ENCODE measurements around the gene NEURL2. TPM values are rescaled to one million over a fixed set of nuclear protein-coding genes. Genes with fewer than 3 reads are reported as not detected.

The NEURL2 gene
- total RNA-seq, 2 experiments from 2014 or later: 1.1 to 1.3 TPM

GRCh38 chr20:45892828-45893500, 2.0 kb upstream of the NEURL2 start:
- no peaks in the 10 kb centered on the region for H3K9me3 Mint-ChIP-seq (ENCODE audit: insufficient read depth)
- no peak for ATAC-seq
- peaks cover 5% of the 10 kb centered on the region for H3K36me3 Mint-ChIP-seq (ENCODE audit: low read depth)
- H3K27ac Mint-ChIP-seq: peak overlapping the region; percentile 82
- H3K4me1 Mint-ChIP-seq (ENCODE audit: low read depth): peaks cover 41% of the 10 kb centered on the region
- ChIA-PET POLR2A (interaction anchor here (0.8 to 4.6 kb wide), 6 partner anchors 12 to 101 kb away, joined by 3 to 39 read pairs (median 5); partner anchors contain the start of genes DNTTIP1, PCIF1, WFDC3 and ZSWIM1), CTCF (interaction anchor here (1.4 to 2.0 kb wide), 2 partner anchors 69 to 77 kb away, joined by 7 to 10 read pairs; no protein-coding TSS in a partner anchor)
- DNase-seq: no peak
- peak overlapping the region; percentile 87 for H3K4me3 Mint-ChIP-seq
- H3K27me3 Mint-ChIP-seq (ENCODE audit: low read depth): no peaks in the 10 kb centered on the region

- ATAC-seq: no peak
- Mint-ChIP-seq H3K9me3 (ENCODE audit: insufficient read depth) (no peaks in the 10 kb centered on the region), H3K36me3 (ENCODE audit: low read depth) (peaks cover 2% of the 10 kb centered on the region), H3K27ac (peak overlapping the region; percentile 82), H3K4me1 (ENCODE audit: low read depth) (peaks cover 41% of the 10 kb centered on the region), H3K4me3 (peak overlapping the region; percentile 87), H3K27me3 (ENCODE audit: low read depth) (no peaks in the 10 kb centered on the region)
- ChIA-PET CTCF (interaction anchor here (1.4 to 2.0 kb wide), 2 partner anchors 68 to 78 kb away, joined by 7 to 10 read pairs; no protein-coding TSS in a partner anchor), POLR2A (interaction anchor here (0.6 to 4.6 kb wide), 9 partner anchors 9 to 472 kb away, joined by 3 to 39 read pairs (median 4); partner anchors contain the start of genes DNTTIP1, PCIF1, WFDC3 and ZSWIM1)
- no peak for DNase-seq
Observed at GRCh38 chr20:45892049-45892825, 1.2 kb upstream of the NEURL2 start.

- no peaks in the 10 kb centered on the region for H3K9me3 Mint-ChIP-seq (ENCODE audit: insufficient read depth)
- peak overlapping the region; percentile 87 for H3K4me3 Mint-ChIP-seq
- peaks cover 48% of the 10 kb centered on the region for H3K4me1 Mint-ChIP-seq (ENCODE audit: low read depth)
- H3K27ac Mint-ChIP-seq: peak overlapping the region; percentile 61
- CTCF ChIA-PET: interaction anchor here (0.6 to 3.3 kb wide), 14 partner anchors 9 to 123 kb away, joined by 3 to 22 read pairs (median 4); partner anchors contain the start of genes ACOT8 and ZSWIM1
- POLR2A ChIA-PET: interaction anchor here (0.5 to 4.6 kb wide), 11 partner anchors 9 to 98 kb away, joined by 3 to 39 read pairs (median 3); partner anchors contain the start of genes DNTTIP1, PCIF1, WFDC3 and ZNF335
- peaks cover 4% of the 10 kb centered on the region for H3K36me3 Mint-ChIP-seq (ENCODE audit: low read depth)
- ATAC-seq (peak; percentile 36), DNase-seq (peak; percentile 58)
- H3K27me3 Mint-ChIP-seq (ENCODE audit: low read depth): no peaks in the 10 kb centered on the region
Observed at GRCh38 chr20:45890077-45890984, 677 bp downstream of the NEURL2 start.

- ATAC-seq (no peak), DNase-seq (no peak)
- ChIA-PET CTCF (interaction anchor here (1.5 to 3.3 kb wide), 4 partner anchors 7 to 90 kb away, joined by 3 to 22 read pairs (median 12); partner anchors contain the start of gene ZSWIM1), POLR2A (interaction anchor here (1.7 to 3.1 kb wide), 2 partner anchors 8 to 46 kb away, joined by 8 to 27 read pairs; partner anchors contain the start of genes PCIF1 and ZSWIM1)
- no peak overlapping the region for H3K27ac Mint-ChIP-seq
- no peaks in the 10 kb centered on the region for H3K27me3 Mint-ChIP-seq (ENCODE audit: low read depth)
- no peaks in the 10 kb centered on the region for H3K9me3 Mint-ChIP-seq (ENCODE audit: insufficient read depth)
- H3K4me1 Mint-ChIP-seq (ENCODE audit: low read depth): peaks cover 45% of the 10 kb centered on the region
- no peak overlapping the region for H3K4me3 Mint-ChIP-seq
- peaks cover 12% of the 10 kb centered on the region for H3K36me3 Mint-ChIP-seq (ENCODE audit: low read depth)
Observed at GRCh38 chr20:45888681-45889080, 2.3 kb downstream of the NEURL2 start.

GRCh38 chr20:45887346-45887715, 3.7 kb downstream of the NEURL2 start, which contains the start of gene SPATA25:
Gene SPATA25 (minus strand): TSS chr20:45887622. CDS start chr20:45887590, 32 bp downstream.
- CTCF ChIA-PET: interaction anchor here (0.7 to 1.5 kb wide), 4 partner anchors 23 to 89 kb away, joined by 3 read pairs; no protein-coding TSS in a partner anchor
- Mint-ChIP-seq H3K27me3 (ENCODE audit: low read depth) (no peaks in the 10 kb centered on the region), H3K36me3 (ENCODE audit: low read depth) (peaks cover 25% of the 10 kb centered on the region)

GRCh38 chr20:45886590-45887345, 4.2 kb downstream of the NEURL2 start:
- no peak overlapping the region for H3K27ac Mint-ChIP-seq

More at GRCh38 chr20:45887346-45887715, 3.7 kb downstream of the NEURL2 start, which contains the start of gene SPATA25:
- DNase-seq (no peak), ATAC-seq (no peak)
- Mint-ChIP-seq H3K27ac (no peak within 1 kb of the TSS), H3K4me1 (ENCODE audit: low read depth) (peaks cover 48% of the 10 kb centered on the region), H3K4me3 (no peak within 1 kb of the TSS), H3K9me3 (ENCODE audit: insufficient read depth) (no peaks in the 10 kb centered on the region)
- POLR2A ChIA-PET: interaction anchor here (1.2 to 1.7 kb wide), 2 partner anchors 47 to 50 kb away, joined by 4 to 8 read pairs; partner anchors contain the start of gene PCIF1

GRCh38 chr20:45883100-45883469, 7.9 kb downstream of the NEURL2 start:
- Mint-ChIP-seq H3K27me3 (ENCODE audit: low read depth) (no peaks in the 10 kb centered on the region), H3K4me3 (peak overlapping the region; percentile 10), H3K4me1 (ENCODE audit: low read depth) (peaks cover 42% of the 10 kb centered on the region), H3K27ac (no peak overlapping the region), H3K9me3 (ENCODE audit: insufficient read depth) (no peaks in the 10 kb centered on the region), H3K36me3 (ENCODE audit: low read depth) (peaks cover 32% of the 10 kb centered on the region)
- POLR2A ChIA-PET: interaction anchor here (4.8 kb wide), 1 partner anchor 51 kb away, joined by 24 read pairs; the partner anchor contains the start of gene PCIF1
- DNase-seq (no peak), ATAC-seq (no peak)
- CTCF ChIA-PET: interaction anchor here (0.9 to 2.6 kb wide), 2 partner anchors 27 to 51 kb away, joined by 3 to 8 read pairs; no protein-coding TSS in a partner anchor

More at GRCh38 chr20:45886590-45887345, 4.2 kb downstream of the NEURL2 start:
- Mint-ChIP-seq H3K4me3 (no peak overlapping the region), H3K27me3 (ENCODE audit: low read depth) (no peaks in the 10 kb centered on the region), H3K4me1 (ENCODE audit: low read depth) (peaks cover 46% of the 10 kb centered on the region), H3K9me3 (ENCODE audit: insufficient read depth) (no peaks in the 10 kb centered on the region), H3K36me3 (ENCODE audit: low read depth) (peaks cover 29% of the 10 kb centered on the region)
- POLR2A ChIA-PET: interaction anchor here (1.2 kb wide), 1 partner anchor 50 kb away, joined by 4 read pairs; no protein-coding TSS in a partner anchor
- no peak for ATAC-seq
- CTCF ChIA-PET: interaction anchor here (0.7 to 1.9 kb wide), 3 partner anchors 23 to 88 kb away, joined by 3 to 8 read pairs (median 3); no protein-coding TSS in a partner anchor
- DNase-seq: no peak

- Mint-ChIP-seq H3K36me3 (ENCODE audit: low read depth) (peaks cover 32% of the 10 kb centered on the region), H3K4me3 (peak overlapping the region; percentile 63), H3K27me3 (ENCODE audit: low read depth) (no peaks in the 10 kb centered on the region), H3K9me3 (ENCODE audit: insufficient read depth) (no peaks in the 10 kb centered on the region), H3K4me1 (ENCODE audit: low read depth) (peaks cover 42% of the 10 kb centered on the region), H3K27ac (no peak overlapping the region)
- ATAC-seq (no peak), DNase-seq (no peak)
- CTCF ChIA-PET: interaction anchor here (2.2 to 2.6 kb wide), 2 partner anchors 8 to 51 kb away, joined by 8 to 22 read pairs; partner anchors contain the start of genes CTSA and NEURL2
- POLR2A ChIA-PET: interaction anchor here (1.0 to 4.8 kb wide), 4 partner anchors 8 to 66 kb away, joined by 3 to 27 read pairs (median 16); partner anchors contain the start of genes ACOT8, CTSA, NEURL2 and PCIF1
Observed at GRCh38 chr20:45882469-45883099, 8.4 kb downstream of the NEURL2 start.

- POLR2A ChIA-PET: interaction anchor here (0.5 to 4.8 kb wide), 14 partner anchors 9 to 1662 kb away, joined by 3 to 27 read pairs (median 4); partner anchors contain the start of genes ACOT8, CTSA, NEURL2 and PCIF1
- CTCF ChIA-PET: interaction anchor here (0.6 to 2.6 kb wide), 7 partner anchors 9 to 116 kb away, joined by 3 to 22 read pairs (median 5); partner anchors contain the start of genes CTSA and NEURL2
- H3K27ac Mint-ChIP-seq: peak within 1 kb of the TSS; percentile 84
- no peaks in the 10 kb centered on the region for H3K27me3 Mint-ChIP-seq (ENCODE audit: low read depth)
- peaks cover 39% of the 10 kb centered on the region for H3K4me1 Mint-ChIP-seq (ENCODE audit: low read depth)
- H3K9me3 Mint-ChIP-seq (ENCODE audit: insufficient read depth): no peaks in the 10 kb centered on the region
- ATAC-seq: peak; percentile 99
- peaks cover 38% of the 10 kb centered on the region for H3K36me3 Mint-ChIP-seq (ENCODE audit: low read depth)
- DNase-seq: peak; percentile 99
- peak within 1 kb of the TSS; percentile 86 for H3K4me3 Mint-ChIP-seq
Observed at GRCh38 chr20:45880988-45881788, 9.8 kb downstream of the NEURL2 start, which contains the start of gene ZSWIM1. Gene ZSWIM1 (plus strand): TSS chr20:45881227. CDS start chr20:45882593, 1,366 bp downstream.
